IMR-90 (cell line): ENCODE results near the gene TMEM129. TPM values are rescaled to one million over a fixed set of nuclear protein-coding genes. Genes with fewer than 3 reads are reported as not detected.

Experiments
- ATAC-seq: fragments of 200-7000 bp; cut with Tn5 transposase; 2 replicates; pipeline ENCODE4 v1.9.1; 2020; ENCODE audit warnings: low read depth, mild to moderate bottlenecking, moderate library complexity
- BruUV-seq: library from RNA; stranded (reverse); fragments of 400-500 nt; replicated peaks from 2 replicates; lab custom pipeline; 2021; lab: Mats Ljungman, UMichigan
- CTCF ChIA-PET: fragments of 300-600 bp; formaldehyde crosslinking; extraction: SDS; loops from one replicate; lab custom pipeline; 2021; ENCODE audit warnings: antibody characterized with exemption; lab: Yijun Ruan, JAX
- POLR2A ChIA-PET: fragments of 300-600 bp; sonication (Branson Sonifier 250); formaldehyde crosslinking; loops from one replicate; lab custom pipeline; 2022; ENCODE audit warnings: antibody characterized with exemption; ENCODE audit not compliant: unreplicated experiment; lab: Charles Lee
- DNase-seq: peaks from one replicate; pipeline ENCODE4 v3.0.0; 2013
- H2AFZ ChIP-seq: replicated peaks from 2 replicates; pipeline ENCODE3; 2013; ENCODE audit warnings: low read length, mild to moderate bottlenecking; ENCODE audit not compliant: poor library complexity
- H2AK5ac ChIP-seq: 2 replicates; pipeline ENCODE4 v1.6.1; 2013; ENCODE audit warnings: low read depth, low read length, inconsistent platforms
- H2AK9ac ChIP-seq: replicated peaks from 2 replicates; pipeline ENCODE3; 2013; ENCODE audit warnings: mild to moderate bottlenecking, low read depth, low read length, moderate library complexity; ENCODE audit not compliant: poor library complexity
- H2BK120ac ChIP-seq: 2 replicates; pipeline ENCODE4 v1.6.1; 2013; ENCODE audit warnings: low read depth, low read length, inconsistent platforms
- H2BK15ac ChIP-seq: 3 replicates; pipeline ENCODE4 v1.6.1; 2013; ENCODE audit warnings: low read depth, low read length, inconsistent platforms
- H2BK20ac ChIP-seq: 2 replicates; pipeline ENCODE4 v1.6.1; 2013; ENCODE audit warnings: low read depth, mild to moderate bottlenecking, inconsistent platforms, low read length, moderate library complexity
- H2BK5ac ChIP-seq: 2 replicates; pipeline ENCODE4 v1.6.1; 2013; ENCODE audit warnings: mild to moderate bottlenecking, low read depth, low read length, inconsistent platforms; ENCODE audit not compliant: poor library complexity, severe bottlenecking
- H3K14ac ChIP-seq: replicated peaks from 2 replicates; pipeline ENCODE4 v1.6.1; 2013; ENCODE audit warnings: low read depth, low read length, inconsistent platforms
- H3K18ac ChIP-seq: 2 replicates; pipeline ENCODE4 v1.6.1; 2013; ENCODE audit warnings: low read depth, low read length, control low read depth
- H3K23ac ChIP-seq: 2 replicates; pipeline ENCODE4 v1.6.1; 2013; ENCODE audit warnings: low read depth, low read length, inconsistent platforms
- H3K27ac ChIP-seq: 2 replicates; pipeline ENCODE4 v1.5.1; 2013; ENCODE audit warnings: mild to moderate bottlenecking, control low read depth, low read length; ENCODE audit not compliant: insufficient read depth
- H3K27me3 ChIP-seq: 2 replicates; pipeline ENCODE4 v1.6.1; 2013; ENCODE audit warnings: low read length; ENCODE audit not compliant: control insufficient read depth, insufficient read depth
- H3K36me3 ChIP-seq: 2 replicates; pipeline ENCODE4 v1.6.1; 2013; ENCODE audit warnings: low read length, mixed read lengths; ENCODE audit not compliant: control insufficient read depth, insufficient read depth
- H3K4ac ChIP-seq: 2 replicates; pipeline ENCODE4 v1.6.1; 2013; ENCODE audit warnings: low read depth, low read length, inconsistent platforms
- H3K4me1 ChIP-seq: 2 replicates; pipeline ENCODE4 v1.6.1; 2013; ENCODE audit warnings: low read length, mixed read lengths; ENCODE audit not compliant: control insufficient read depth, insufficient read depth
- H3K4me2 ChIP-seq: 2 replicates; pipeline ENCODE4 v1.6.1; 2013; ENCODE audit warnings: low read depth, mild to moderate bottlenecking, control low read depth, low read length, moderate library complexity
- H3K4me3 ChIP-seq: 2 replicates; pipeline ENCODE4 v1.5.1; 2013; ENCODE audit warnings: low read depth, mild to moderate bottlenecking, control low read depth, low read length, moderate library complexity; ENCODE audit not compliant: insufficient read depth
- H3K56ac ChIP-seq: 2 replicates; pipeline ENCODE4 v1.6.1; 2013; ENCODE audit warnings: low read length, inconsistent platforms; ENCODE audit not compliant: insufficient read depth; ENCODE audit errors: extremely low read depth
- H3K79me1 ChIP-seq, 2 experiments: 2 replicates each; pipeline ENCODE4 v1.6.1; 2013; ENCODE audit warnings: low read length in 2 of 2, inconsistent platforms in 1 of 2, low read depth in 1 of 2
- H3K9ac ChIP-seq: 2 replicates; pipeline ENCODE4 v1.6.1; 2013; ENCODE audit warnings: low read depth, low read length, control low read depth
- H3K9me1 ChIP-seq: 2 replicates; pipeline ENCODE4 v1.6.1; 2013; ENCODE audit warnings: low read length, inconsistent platforms; ENCODE audit not compliant: insufficient read depth
- H3K9me3 ChIP-seq: 2 replicates; pipeline ENCODE4 v1.6.1; 2013; ENCODE audit warnings: low read length; ENCODE audit not compliant: control insufficient read depth, insufficient read depth
- H4K20me1 ChIP-seq: 2 replicates; pipeline ENCODE4 v1.6.1; 2013; ENCODE audit warnings: low read length, inconsistent platforms; ENCODE audit not compliant: insufficient read depth
- H4K5ac ChIP-seq: 2 replicates; pipeline ENCODE4 v1.6.1; 2013; ENCODE audit warnings: mild to moderate bottlenecking, low read depth, low read length, control low read depth
- H4K8ac ChIP-seq, 2 experiments: 2 replicates each; pipeline ENCODE4 v1.6.1; 2013; ENCODE audit warnings: low read depth in 2 of 2, low read length in 2 of 2, control low read depth in 1 of 2, inconsistent platforms in 1 of 2
- H4K91ac ChIP-seq: 2 replicates; pipeline ENCODE4 v1.6.1; 2013; ENCODE audit warnings: low read depth, low read length, inconsistent platforms; ENCODE audit not compliant: insufficient read depth
- BHLHE40 ChIP-seq: fragments of 150-350 bp; IDR thresholded peaks from 2 replicates; pipeline ENCODE4 v1.6.1; 2016; ENCODE audit warnings: mild to moderate bottlenecking, low read depth, low read length
- CEBPB ChIP-seq: IDR thresholded peaks from 2 replicates; pipeline ENCODE4 v1.6.1; 2012; ENCODE audit warnings: low read depth, low read length, improper control_type of control experiment
- CHD1 ChIP-seq: IDR thresholded peaks from 2 replicates; pipeline ENCODE4 v1.6.1; 2012; ENCODE audit warnings: low read depth, low read length, improper control_type of control experiment
- FOS ChIP-seq: fragments of 150-350 bp; IDR thresholded peaks from 2 replicates; pipeline ENCODE4 v1.6.1; 2016; ENCODE audit warnings: low read depth, low read length
- MAFK ChIP-seq: IDR thresholded peaks from 2 replicates; pipeline ENCODE4 v1.6.1; 2012; ENCODE audit warnings: low read depth, low read length, improper control_type of control experiment
- RAD21 ChIP-seq: IDR thresholded peaks from 2 replicates; pipeline ENCODE4 v1.6.1; 2012; ENCODE audit warnings: low read length, improper control_type of control experiment
- RCOR1 ChIP-seq: IDR thresholded peaks from 2 replicates; pipeline ENCODE4 v1.6.1; 2012; ENCODE audit warnings: mild to moderate bottlenecking, low read length, improper control_type of control experiment; ENCODE audit not compliant: insufficient replicate concordance
- RFX5 ChIP-seq: IDR thresholded peaks from 2 replicates; pipeline ENCODE4 v1.8.0; 2012; ENCODE audit warnings: low read depth, mild to moderate bottlenecking, low read length, moderate library complexity
- SMC3 ChIP-seq: fragments of 150-350 bp; IDR thresholded peaks from 2 replicates; pipeline ENCODE4 v1.6.1; 2016; ENCODE audit warnings: low read depth, mild to moderate bottlenecking, antibody characterized with exemption, low read length, moderate library complexity
- WGBS, 2 experiments: methylation state at CpG; one replicate each; pipeline versions ENCODE4 v1.1.5 to v1.1.7; 2013; ENCODE audit warnings: missing lambda C conversion rate in 2 of 2; ENCODE audit not compliant: insufficient read length in 1 of 2; ENCODE audit errors: extremely low coverage in 2 of 2; 5-methylcytosine and 5-hydroxymethylcytosine counted together
- dilution Hi-C: fragments of 300-500 bp; cut with HindIII; formaldehyde crosslinking; loops from one replicate; pipeline ENCODE4 v1.14.3; 2018; ENCODE audit warnings: low sequenced_read_pairs; ENCODE audit not compliant: unreplicated experiment
- in situ Hi-C: fragments of 300-500 bp; cut with MboI; formaldehyde crosslinking; loops from 3 replicates; pipeline ENCODE4 v1.14.3; 2019; ENCODE audit warnings: low sequenced_read_pairs, inconsistent platforms, mixed read lengths
- intact Hi-C: fragments of 100-400 bp; cut with micrococcal nuclease; formaldehyde crosslinking; loops from 2 replicates; pipeline ENCODE4 v1.10.0; 2022
- polyA plus RNA-seq, 3 experiments: library from polyadenylated mRNA; depleted of rRNA; stranded (reverse); fragments of >200 nt; gene quantifications; 2 replicates each; pipeline ENCODE4 v1.2.3, GENCODE V29; 2012; ENCODE audit warnings: low replicate concordance in 1 of 3
- total RNA-seq: library from RNA; depleted of rRNA; stranded (reverse); fragments of >200 nt; gene quantifications from 2 replicates; pipeline ENCODE4 v1.2.3, GENCODE V29; 2012
- TF ChIP-seq, protein P1 (sequence below): fragments of 150-350 bp; IDR thresholded peaks from 2 replicates; pipeline ENCODE4 v1.6.1; 2016; ENCODE audit warnings: low read depth, mild to moderate bottlenecking, low read length, moderate library complexity, borderline replicate concordance
- TF ChIP-seq, protein P2 (sequence below): fragments of 150-350 bp; IDR thresholded peaks from 2 replicates; pipeline ENCODE4 v1.6.1; 2017; ENCODE audit warnings: mild to moderate bottlenecking, antibody characterized with exemption, low read length, low read depth
- TF ChIP-seq, protein P3 (sequence below): conservative IDR thresholded peaks from 2 replicates; pipeline ENCODE4 v1.5.1; 2012; ENCODE audit warnings: mild to moderate bottlenecking, low read depth, low read length, improper control_type of control experiment

Gene TMEM129
- total and polyA plus RNA-seq, 2 of the 4 experiments (the other 2 are of a cell fraction): 6.6 to 26.6 TPM

DNA sequence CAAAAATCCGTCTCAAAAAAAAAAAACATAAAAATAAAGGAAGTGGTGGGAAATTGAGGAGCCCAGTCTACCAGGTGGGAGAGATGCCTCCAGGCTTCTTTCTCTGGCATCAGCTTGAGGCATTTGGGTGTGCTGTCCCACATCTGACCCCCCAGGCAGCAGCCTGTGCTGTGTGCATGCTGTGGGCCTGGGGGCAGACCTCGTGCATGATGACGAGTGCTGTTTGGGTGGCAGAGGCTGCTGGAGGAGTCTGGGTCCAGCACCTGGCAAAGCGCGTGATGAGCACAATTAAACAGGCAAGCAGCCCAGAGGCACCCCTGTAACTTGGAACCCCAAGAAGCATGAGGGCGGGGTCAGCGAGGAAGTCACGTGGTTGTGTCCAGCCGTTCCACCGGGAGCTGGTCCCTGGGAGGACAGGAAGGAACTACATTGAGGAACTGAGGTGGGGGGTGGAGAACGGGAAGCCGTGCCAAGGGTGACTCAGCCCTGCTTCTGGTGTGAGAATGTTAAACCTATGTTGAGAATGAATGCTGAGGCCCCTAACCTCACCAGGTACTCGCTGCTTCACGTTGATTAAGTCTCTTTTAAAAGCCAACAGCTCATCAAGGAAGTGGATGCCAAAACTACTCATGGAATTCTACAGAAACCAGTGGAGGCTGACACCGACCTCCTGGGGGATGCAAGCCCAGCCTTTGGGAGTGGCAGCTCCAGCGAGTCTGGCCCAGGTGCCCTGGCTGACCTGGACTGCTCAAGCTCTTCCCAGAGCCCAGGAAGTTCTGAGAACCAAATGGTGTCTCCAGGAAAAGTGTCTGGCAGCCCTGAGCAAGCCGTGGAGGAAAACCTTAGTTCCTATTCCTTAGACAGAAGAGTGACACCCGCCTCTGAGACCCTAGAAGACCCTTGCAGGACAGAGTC, 6.3 kb upstream of the TMEM129 start:
- Histone ChIP-seq H3K23ac (no peak overlapping the region), H4K5ac (peak overlapping the region; percentile 9; the same call in 1 of the 2 replicates), H3K9me3 (no peaks in the 10 kb centered on the region), H3K27ac (peak overlapping the region; percentile 35; the same call in 1 of the 2 replicates), H3K4me1 (peaks cover 15% of the 10 kb centered on the region), H3K4me2 (no peak overlapping the region), H3K27me3 (no peaks in the 10 kb centered on the region), H2AFZ (peak overlapping the region; percentile 69), H3K14ac (no peak overlapping the region), H2BK5ac (peak overlapping the region; percentile 41), H2AK5ac (peak overlapping the region; percentile 44; the same call in 1 of the 2 replicates), H2BK20ac (no peak overlapping the region), H3K56ac (no peak overlapping the region), H4K91ac (peak overlapping the region; percentile 36), H3K4me3 (no peak overlapping the region), H3K36me3 (peaks cover 20% of the 10 kb centered on the region), H3K18ac (no peak overlapping the region), H3K79me1 (peaks cover 43 to 85% of the 10 kb centered on the region in 2 experiments), H4K20me1 (peaks cover 27% of the 10 kb centered on the region), H2BK15ac (no peak overlapping the region), H3K9ac (peak overlapping the region; percentile 11; the same call in 1 of the 2 replicates), H3K9me1 (peaks cover 9% of the 10 kb centered on the region), H4K8ac (peak overlapping the region in 1 of 2 experiments; percentile 38; a peak in 3 of 4 replicates), H3K4ac (peak overlapping the region; percentile 68), H2AK9ac (peak overlapping the region; percentile 74), H2BK120ac (peak overlapping the region; percentile 25; the same call in 1 of the 2 replicates)
- dilution Hi-C loops: no loop called here
- intact Hi-C loops: loop anchor here (10.0 kb wide), 1 partner anchor 363 kb away; no protein-coding TSS in a partner anchor
- peak; percentile 75 for DNase-seq
- in situ Hi-C loops: no loop called here
- ATAC-seq: peak; percentile 47
- BruUV-seq: no TSS peak
- ChIA-PET CTCF (interaction anchor here (0.6 to 1.2 kb wide), 3 partner anchors 15 to 96 kb away, joined by 3 to 5 read pairs (median 3); partner anchors contain the start of gene SLBP), POLR2A (no interaction called here)
- 98% methylated on average over 8 of the region's 18 CpGs; no CpG with 5 or more reads in 1 of the 2 experiments for WGBS, 2 experiments
- no peak for TF ChIP-seq CHD1
- TF ChIP-seq FOS: peak; percentile 27; the same call in 1 of the 2 replicates
- peak; percentile 14; the same call in 1 of the 2 replicates for TF ChIP-seq BHLHE40
- TF ChIP-seq, protein P1, sequence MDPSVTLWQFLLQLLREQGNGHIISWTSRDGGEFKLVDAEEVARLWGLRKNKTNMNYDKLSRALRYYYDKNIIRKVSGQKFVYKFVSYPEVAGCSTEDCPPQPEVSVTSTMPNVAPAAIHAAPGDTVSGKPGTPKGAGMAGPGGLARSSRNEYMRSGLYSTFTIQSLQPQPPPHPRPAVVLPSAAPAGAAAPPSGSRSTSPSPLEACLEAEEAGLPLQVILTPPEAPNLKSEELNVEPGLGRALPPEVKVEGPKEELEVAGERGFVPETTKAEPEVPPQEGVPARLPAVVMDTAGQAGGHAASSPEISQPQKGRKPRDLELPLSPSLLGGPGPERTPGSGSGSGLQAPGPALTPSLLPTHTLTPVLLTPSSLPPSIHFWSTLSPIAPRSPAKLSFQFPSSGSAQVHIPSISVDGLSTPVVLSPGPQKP: no peak
- TF ChIP-seq SMC3: no peak
- no peak for TF ChIP-seq CEBPB
- no peak for TF ChIP-seq RAD21
- TF ChIP-seq, protein P2, sequence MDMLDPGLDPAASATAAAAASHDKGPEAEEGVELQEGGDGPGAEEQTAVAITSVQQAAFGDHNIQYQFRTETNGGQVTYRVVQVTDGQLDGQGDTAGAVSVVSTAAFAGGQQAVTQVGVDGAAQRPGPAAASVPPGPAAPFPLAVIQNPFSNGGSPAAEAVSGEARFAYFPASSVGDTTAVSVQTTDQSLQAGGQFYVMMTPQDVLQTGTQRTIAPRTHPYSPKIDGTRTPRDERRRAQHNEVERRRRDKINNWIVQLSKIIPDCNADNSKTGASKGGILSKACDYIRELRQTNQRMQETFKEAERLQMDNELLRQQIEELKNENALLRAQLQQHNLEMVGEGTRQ: peak; percentile 44
- TF ChIP-seq MAFK: no peak
- TF ChIP-seq RCOR1: no peak
- TF ChIP-seq, protein P3, sequence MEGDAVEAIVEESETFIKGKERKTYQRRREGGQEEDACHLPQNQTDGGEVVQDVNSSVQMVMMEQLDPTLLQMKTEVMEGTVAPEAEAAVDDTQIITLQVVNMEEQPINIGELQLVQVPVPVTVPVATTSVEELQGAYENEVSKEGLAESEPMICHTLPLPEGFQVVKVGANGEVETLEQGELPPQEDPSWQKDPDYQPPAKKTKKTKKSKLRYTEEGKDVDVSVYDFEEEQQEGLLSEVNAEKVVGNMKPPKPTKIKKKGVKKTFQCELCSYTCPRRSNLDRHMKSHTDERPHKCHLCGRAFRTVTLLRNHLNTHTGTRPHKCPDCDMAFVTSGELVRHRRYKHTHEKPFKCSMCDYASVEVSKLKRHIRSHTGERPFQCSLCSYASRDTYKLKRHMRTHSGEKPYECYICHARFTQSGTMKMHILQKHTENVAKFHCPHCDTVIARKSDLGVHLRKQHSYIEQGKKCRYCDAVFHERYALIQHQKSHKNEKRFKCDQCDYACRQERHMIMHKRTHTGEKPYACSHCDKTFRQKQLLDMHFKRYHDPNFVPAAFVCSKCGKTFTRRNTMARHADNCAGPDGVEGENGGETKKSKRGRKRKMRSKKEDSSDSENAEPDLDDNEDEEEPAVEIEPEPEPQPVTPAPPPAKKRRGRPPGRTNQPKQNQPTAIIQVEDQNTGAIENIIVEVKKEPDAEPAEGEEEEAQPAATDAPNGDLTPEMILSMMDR: no peak
- TF ChIP-seq RFX5: no peak
